ENCODE data around the gene ID2.

The ID2 gene

GRCh38 chr2:8648441-8649213, 33.2 kb upstream of the ID2 start:
- no peak for DNase-seq

- DNase-seq, result no peak
Measured at GRCh38 chr2:8649718-8650117, 32.1 kb upstream of the ID2 start.

- no peak for DNase-seq
Measured at GRCh38 chr2:8650256-8650655, 31.6 kb upstream of the ID2 start.

DNA sequence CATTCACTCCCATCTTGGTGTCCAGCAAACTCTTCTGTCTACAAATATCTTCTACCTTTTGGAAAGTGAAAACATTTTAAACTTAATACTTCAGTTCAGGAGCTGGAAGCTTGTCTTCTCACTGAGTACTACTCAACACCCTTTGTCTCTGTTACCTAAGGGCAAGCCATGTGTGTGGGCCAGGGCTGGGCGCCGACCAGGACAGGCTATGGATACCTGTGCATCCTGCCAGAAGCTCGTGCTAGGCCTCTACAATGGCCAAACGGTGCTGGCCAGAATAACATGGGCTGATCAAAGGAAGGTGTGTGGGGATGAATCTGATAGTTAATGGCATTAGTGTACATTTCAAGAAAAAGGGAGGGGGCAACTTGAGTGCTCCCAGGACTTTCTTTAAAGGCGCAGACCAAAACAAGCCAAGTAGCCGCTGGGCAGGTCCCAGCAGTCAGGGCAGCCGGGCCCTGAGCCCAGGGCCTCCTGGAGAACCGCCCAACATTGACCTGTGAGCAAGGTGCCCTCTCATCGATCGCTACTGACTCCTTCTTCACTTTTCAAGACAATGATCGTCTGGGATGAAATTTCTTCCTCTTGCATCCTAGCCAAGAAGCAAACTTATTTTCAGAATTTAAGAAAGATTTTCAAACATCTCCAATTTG, 29.0 kb upstream of the ID2 start:
- DNase-seq, result no peak

DNA sequence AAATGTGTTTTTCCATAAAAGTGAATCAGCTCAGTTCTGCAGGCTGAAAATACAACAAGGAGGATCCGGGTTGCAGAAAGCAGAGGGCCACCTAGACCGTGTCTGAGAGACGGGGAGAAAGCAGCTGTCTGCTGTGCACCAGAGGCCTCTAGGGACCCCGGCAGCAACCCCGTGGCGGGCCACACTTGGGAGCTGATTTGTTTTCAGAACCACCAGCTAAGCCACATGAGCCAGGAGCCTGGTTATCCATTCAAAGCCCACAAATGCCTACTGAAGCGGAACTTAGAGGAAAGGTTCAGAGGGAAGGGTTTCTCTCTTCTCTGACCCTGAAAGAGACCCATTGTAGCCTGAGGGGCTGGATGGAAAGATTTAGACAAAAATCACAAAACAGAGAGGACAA, 28.4 kb upstream of the ID2 start:
- no peak for DNase-seq

- DNase-seq, result no peak
Measured at GRCh38 chr2:8654041-8654440, 27.8 kb upstream of the ID2 start.

GRCh38 chr2:8654483-8654882, 27.4 kb upstream of the ID2 start:
- no peak for DNase-seq

DNA sequence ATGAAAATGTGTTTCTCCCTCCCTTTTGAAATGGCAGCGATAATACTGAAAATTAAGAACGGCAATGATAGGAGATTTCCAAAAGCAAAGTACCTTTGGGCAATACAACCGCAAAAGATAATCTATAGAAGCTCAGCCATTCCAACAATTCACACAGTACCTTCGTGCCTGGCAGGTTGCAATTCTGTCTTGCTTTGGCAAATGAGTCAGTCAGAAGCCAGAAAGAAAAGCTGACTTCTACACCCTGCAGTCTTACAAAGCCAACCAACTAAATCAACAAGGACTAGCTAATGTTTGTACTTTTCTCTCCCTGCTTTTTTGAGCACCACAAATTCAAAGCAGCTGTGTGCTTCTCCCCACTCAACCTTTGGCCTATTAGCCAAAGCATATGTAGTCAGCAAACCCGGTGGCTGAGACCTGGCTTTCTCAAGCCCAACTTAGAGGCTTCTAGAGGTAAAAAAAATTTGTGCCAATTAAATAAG, 25.7 kb upstream of the ID2 start:
- no peak for DNase-seq

- DNase-seq, result no peak
Measured at GRCh38 chr2:8656811-8657210, 25.0 kb upstream of the ID2 start.

DNA sequence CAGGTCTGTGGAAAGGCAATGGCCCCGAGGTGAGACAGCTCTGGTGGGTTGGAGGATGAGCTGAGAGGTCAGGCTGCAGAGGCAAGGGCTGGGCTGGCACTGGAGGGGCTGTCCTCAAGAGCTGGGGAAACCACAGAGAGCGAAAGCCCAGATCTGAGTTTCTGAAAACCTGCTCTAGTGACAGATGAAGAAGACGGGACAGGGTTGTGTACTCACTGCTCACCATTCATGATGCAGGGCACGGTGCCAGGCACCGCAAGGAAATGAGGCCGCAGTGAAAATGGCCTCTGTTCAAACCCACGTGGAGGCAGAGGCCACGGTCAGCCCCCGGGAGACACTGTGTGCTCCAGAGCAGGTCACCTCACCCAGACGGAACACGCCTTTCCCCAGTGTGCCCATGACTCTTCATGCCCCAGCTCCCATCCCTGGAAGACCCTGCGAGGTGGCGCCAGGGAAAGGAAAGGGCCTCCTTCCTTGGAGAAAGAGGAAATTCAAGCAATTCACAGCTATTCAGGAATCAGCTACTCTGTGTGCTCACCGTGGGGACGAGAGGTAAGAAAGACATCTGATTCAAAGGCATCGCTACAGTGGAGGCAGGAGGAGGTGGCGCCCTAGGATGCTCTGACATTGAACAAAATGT, 24.3 kb upstream of the ID2 start:
- no peak for DNase-seq

- no peak for DNase-seq
Measured at GRCh38 chr2:8658064-8658862, 23.6 kb upstream of the ID2 start.

GRCh38 chr2:8659092-8659734, 22.6 kb upstream of the ID2 start:
- no peak for DNase-seq

DNA sequence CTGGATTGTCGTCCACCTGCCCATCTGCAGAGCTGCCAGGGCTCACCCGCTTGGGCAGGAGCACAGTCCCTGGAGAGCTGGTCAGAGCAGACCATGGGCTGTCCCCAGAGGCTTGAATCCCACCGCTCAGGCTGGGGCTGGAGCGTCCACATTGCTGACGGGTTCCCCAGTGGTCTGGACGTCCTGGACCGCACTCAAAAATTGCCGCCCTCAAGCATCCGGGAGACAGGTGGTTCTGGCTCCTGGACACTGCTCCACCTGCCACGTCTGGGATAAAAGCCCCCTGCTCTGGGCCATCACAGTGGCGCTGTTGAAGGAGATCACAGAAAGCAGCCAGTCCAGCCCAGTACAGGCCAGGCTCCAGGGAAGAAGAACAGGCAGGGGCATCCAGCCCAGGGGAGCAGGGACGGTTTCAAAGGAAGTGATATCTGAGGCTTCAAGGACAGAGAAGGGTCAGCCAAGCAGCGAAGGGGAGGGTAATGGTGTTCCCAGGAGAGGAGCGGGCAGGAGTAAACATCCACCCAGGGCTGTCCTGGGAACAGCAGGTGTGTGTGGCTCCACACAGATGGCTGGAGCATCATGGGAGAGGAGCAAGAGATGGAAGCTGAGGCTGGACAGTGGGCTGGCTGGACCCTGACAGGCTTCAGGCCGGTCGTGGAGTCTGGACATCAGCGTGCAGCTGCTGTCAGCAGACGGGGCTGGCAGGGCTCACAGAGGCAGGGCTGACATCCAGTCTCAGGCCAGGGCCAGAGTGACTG, 21.9 kb upstream of the ID2 start:
- DNase-seq, result no peak

DNA sequence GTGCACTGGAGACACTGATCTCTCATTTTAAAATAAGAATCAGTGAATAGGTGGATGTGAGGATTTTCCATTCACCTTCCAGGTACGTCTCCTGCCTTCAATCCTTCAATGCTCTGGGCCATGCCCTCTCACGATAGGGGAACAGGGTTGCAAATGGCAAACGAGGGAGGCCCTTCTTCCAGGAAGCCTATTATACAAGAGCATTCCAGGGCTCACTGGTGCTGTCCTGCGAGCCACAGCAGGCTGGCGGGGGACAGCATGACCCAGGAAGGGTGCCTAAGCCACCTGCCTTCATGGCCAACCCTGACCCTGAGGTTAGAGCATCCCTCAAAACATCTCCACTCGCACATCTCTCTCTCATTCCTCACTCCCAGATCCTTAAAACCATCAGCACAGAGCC, 20.6 kb upstream of the ID2 start:
- no peak for DNase-seq

- no peak for DNase-seq
Measured at GRCh38 chr2:8661736-8662135, 20.1 kb upstream of the ID2 start.

DNA sequence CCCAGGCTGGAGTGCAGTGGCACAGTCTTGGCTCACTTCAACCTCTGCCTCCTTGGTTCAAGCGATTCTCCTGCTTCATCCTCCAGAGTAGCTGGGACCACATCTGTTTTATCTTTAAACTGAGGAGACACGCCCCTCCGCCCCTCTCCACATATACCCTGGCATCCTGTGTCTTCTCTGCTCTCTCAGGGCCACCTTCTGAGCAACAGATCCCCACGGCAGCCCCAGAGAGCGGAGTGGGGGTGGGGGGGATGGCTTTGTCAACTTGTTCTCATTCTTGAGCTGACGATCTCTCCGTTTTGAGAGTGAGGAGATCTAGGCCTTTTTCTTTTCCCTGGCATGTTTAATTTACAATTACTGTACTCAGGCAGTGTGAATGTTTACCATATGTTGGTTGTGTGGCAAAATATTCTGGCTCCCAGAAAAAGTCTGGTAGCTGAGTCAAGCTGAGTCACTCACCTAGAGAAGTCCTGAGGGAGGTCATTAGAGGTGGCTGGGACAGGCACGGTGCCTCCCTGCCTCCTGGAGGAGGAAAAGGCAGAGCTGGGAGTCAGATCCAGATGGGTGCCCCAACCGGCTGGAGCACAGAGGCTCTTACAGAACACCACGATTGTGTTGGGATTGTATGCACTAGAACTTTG, 19.5 kb upstream of the ID2 start:
- DNase-seq, result peak; percentile 39

- DNase-seq, result no peak
Measured at GRCh38 chr2:8663997-8664396, 17.9 kb upstream of the ID2 start.

DNA sequence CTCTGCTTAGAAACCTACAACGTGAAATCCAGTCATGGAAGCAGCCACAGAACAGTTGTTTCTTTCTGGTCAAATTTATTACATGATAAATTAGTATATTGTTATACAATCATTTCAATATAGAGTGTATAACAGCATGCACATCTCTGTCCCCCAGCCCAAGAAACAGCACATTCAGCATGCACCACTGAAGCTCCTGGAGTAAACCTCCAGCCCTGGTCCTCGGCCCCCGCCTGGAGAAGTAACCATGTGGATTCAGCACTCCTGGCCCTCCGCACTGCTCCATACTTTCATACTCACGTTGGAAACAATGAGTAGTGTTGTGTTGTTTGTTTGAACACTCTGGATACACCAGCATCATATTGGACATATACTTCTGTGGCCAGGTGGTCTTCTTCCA, 15.3 kb upstream of the ID2 start:
- no peak for DNase-seq

DNA sequence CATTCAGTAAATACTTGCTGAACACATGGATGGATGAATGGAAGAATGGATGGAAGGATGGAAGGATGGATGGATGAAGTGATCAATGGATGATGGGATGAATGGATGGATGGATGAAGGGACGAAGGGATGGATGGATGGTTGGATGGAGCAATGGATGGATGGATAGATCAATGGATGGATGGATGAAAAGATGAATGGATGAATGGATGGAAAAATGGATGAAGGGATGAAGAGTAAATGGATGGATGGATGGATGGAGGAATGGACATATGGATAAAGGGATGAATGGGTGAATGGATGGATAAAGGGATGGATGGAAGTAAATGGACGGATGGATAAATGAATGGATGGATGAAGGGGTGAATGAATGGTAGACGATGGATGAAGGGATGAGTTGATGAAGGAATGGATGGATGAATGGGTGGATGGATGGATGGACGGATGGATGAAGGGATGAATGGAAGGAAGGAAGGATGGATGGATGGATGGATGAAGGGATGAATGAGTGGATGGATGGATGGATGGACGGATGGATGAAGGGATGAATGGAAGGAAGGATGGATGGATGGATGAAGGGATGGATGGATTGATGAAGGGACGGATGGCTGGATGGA, 13.9 kb upstream of the ID2 start:
- DNase-seq, result no peak

GRCh38 chr2:8669157-8669817, 12.6 kb upstream of the ID2 start:
- DNase-seq, result no peak
